ENCODE results near the gene THSD7A. TPM values are rescaled to one million over a fixed set of nuclear protein-coding genes. Genes with fewer than 3 reads are reported as not detected.

The THSD7A gene
- total RNA-seq, 1 experiment from 2014 or later = 0.68 TPM

DNA sequence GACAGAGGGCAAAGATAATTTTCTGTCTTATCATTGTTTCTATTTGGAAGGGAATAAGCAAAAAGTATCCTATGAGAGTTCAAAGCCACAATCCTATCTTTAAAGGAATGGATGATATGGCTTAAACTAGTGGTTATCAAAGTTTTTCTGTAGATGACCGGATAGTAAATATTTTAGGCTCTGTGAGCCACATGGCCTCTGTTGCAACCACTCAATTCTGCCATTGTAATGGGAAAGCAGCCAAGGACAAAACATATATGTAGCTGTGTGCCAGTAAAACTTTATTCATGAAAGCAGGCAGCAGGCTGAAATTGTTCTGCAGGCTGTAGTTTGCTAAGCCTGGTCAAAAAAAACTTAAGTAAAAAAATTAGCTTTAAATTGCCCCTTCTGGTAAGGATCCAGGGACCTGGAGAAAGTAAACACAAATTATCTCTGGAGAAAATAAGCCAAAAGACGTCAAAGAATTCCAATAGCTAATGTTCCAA is 73.3 kb downstream of the THSD7A start (continued):
- TF ChIP-seq KAT7 (CRISPR knock-in tag; IDR thresholded peaks at IDR 0.05; ENCODE audit: borderline replicate concordance) (no peak), TCF7 (CRISPR knock-in tag; IDR thresholded peaks at IDR 0.05; ENCODE audit: low read depth) (no peak), TEAD4 (CRISPR knock-in tag; IDR thresholded peaks at IDR 0.05) (no peak), ZNF232 (CRISPR knock-in tag; IDR thresholded peaks at IDR 0.05) (no peak), JUN (CRISPR knock-in tag; IDR thresholded peaks at IDR 0.05) (no peak), HMGXB4 (CRISPR knock-in tag; IDR thresholded peaks at IDR 0.05) (no peak), ERG (CRISPR knock-in tag; IDR thresholded peaks at IDR 0.05) (no peak), PRRX2 (CRISPR knock-in tag; IDR thresholded peaks at IDR 0.05) (no peak), ESRRA (CRISPR knock-in tag; IDR thresholded peaks at IDR 0.05; ENCODE audit: borderline replicate concordance) (no peak)
- TF ChIP-seq, protein P1, sequence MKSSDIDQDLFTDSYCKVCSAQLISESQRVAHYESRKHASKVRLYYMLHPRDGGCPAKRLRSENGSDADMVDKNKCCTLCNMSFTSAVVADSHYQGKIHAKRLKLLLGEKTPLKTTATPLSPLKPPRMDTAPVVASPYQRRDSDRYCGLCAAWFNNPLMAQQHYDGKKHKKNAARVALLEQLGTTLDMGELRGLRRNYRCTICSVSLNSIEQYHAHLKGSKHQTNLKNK (CRISPR knock-in tag; IDR thresholded peaks at IDR 0.05) = no peak
- TF ChIP-seq, protein P2, sequence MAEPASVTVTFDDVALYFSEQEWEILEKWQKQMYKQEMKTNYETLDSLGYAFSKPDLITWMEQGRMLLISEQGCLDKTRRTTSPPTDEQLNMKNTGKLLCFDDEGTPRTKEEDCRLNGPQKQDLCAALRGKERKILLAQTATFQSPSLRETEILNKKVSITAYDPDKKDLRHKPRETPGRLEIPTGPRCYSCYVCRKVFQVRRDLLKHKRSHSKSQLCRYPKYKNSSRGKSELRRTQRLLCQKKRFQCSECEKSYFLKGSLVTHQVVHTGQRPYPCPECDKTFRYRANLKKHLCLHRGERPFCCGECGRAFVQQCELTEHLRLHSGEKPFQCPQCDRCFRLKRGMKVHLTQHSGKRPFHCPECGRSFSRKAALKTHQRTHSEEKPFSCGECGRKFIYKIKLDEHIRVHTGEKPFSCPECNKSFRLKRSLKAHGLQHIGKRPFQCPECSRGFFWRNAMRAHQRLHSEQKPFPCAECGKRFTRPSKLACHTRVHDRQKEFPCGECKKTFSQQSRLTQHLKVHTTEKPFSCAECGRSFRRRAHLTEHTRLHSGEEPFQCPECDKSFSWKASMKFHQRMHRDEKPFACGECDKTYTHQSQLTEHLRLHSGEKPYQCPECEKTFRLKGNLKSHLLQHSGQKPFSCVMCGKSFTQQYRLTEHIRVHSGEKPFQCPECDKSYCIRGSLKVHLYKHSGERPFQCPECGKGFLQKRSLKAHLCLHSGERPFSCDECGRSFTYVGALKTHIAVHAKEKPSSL (CRISPR knock-in tag; conservative IDR thresholded peaks at IDR 0.05) = no peak
- TF ChIP-seq, protein P3, sequence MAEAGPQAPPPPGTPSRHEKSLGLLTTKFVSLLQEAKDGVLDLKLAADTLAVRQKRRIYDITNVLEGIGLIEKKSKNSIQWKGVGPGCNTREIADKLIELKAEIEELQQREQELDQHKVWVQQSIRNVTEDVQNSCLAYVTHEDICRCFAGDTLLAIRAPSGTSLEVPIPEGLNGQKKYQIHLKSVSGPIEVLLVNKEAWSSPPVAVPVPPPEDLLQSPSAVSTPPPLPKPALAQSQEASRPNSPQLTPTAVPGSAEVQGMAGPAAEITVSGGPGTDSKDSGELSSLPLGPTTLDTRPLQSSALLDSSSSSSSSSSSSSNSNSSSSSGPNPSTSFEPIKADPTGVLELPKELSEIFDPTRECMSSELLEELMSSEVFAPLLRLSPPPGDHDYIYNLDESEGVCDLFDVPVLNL (CRISPR knock-in tag; IDR thresholded peaks at IDR 0.05; ENCODE audit: borderline replicate concordance, low read depth) = no peak

GRCh38 chr7:11757153-11757552 is 74.8 kb downstream of the THSD7A start:
- ChIA-PET POLR2A (no interaction called here), CTCF (no interaction called here)
- DNase-seq (ENCODE audit: low spot score) = no peak
- ATAC-seq = no peak
- H3K27me3 Mint-ChIP-seq (ENCODE audit: low read depth) = no peaks in the 10 kb centered on the region
- H3K4me3 Mint-ChIP-seq = no peak overlapping the region
- no peaks in the 10 kb centered on the region for H3K4me1 Mint-ChIP-seq
- H3K9me3 Mint-ChIP-seq = no peaks in the 10 kb centered on the region
- H3K36me3 Mint-ChIP-seq = no peaks in the 10 kb centered on the region
- H3K27ac Mint-ChIP-seq = no peak overlapping the region
- no peak for TF ChIP-seq ZNF232 (CRISPR knock-in tag; IDR thresholded peaks at IDR 0.05)
- TF ChIP-seq GABPB1 (CRISPR knock-in tag; IDR thresholded peaks at IDR 0.05) = no peak
- no peak for TF ChIP-seq IRF2 (CRISPR knock-in tag; IDR thresholded peaks at IDR 0.05; ENCODE audit: borderline replicate concordance, low read depth)
- TF ChIP-seq NR2C2 (CRISPR knock-in tag; IDR thresholded peaks at IDR 0.05) = no peak
- TF ChIP-seq, protein P4, sequence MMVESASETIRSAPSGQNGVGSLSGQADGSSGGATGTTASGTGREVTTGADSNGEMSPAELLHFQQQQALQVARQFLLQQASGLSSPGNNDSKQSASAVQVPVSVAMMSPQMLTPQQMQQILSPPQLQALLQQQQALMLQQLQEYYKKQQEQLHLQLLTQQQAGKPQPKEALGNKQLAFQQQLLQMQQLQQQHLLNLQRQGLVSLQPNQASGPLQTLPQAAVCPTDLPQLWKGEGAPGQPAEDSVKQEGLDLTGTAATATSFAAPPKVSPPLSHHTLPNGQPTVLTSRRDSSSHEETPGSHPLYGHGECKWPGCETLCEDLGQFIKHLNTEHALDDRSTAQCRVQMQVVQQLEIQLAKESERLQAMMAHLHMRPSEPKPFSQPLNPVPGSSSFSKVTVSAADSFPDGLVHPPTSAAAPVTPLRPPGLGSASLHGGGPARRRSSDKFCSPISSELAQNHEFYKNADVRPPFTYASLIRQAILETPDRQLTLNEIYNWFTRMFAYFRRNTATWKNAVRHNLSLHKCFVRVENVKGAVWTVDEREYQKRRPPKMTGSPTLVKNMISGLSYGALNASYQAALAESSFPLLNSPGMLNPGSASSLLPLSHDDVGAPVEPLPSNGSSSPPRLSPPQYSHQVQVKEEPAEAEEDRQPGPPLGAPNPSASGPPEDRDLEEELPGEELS (CRISPR knock-in tag; IDR thresholded peaks at IDR 0.05) = no peak
- TF ChIP-seq, protein P5, sequence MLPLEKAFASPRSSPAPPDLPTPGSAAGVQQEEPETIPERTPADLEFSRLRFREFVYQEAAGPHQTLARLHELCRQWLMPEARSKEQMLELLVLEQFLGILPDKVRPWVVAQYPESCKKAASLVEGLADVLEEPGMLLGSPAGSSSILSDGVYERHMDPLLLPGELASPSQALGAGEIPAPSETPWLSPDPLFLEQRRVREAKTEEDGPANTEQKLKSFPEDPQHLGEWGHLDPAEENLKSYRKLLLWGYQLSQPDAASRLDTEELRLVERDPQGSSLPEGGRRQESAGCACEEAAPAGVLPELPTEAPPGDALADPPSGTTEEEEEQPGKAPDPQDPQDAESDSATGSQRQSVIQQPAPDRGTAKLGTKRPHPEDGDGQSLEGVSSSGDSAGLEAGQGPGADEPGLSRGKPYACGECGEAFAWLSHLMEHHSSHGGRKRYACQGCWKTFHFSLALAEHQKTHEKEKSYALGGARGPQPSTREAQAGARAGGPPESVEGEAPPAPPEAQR (CRISPR knock-in tag; IDR thresholded peaks at IDR 0.05) = no peak
- no peak for TF ChIP-seq PRRX2 (CRISPR knock-in tag; IDR thresholded peaks at IDR 0.05)
- TF ChIP-seq SMAD3 (CRISPR knock-in tag; IDR thresholded peaks at IDR 0.05; ENCODE audit: borderline replicate concordance) = no peak
- TF ChIP-seq, protein P3 (CRISPR knock-in tag; IDR thresholded peaks at IDR 0.05; ENCODE audit: borderline replicate concordance, low read depth) = no peak
- TF ChIP-seq, protein P6, sequence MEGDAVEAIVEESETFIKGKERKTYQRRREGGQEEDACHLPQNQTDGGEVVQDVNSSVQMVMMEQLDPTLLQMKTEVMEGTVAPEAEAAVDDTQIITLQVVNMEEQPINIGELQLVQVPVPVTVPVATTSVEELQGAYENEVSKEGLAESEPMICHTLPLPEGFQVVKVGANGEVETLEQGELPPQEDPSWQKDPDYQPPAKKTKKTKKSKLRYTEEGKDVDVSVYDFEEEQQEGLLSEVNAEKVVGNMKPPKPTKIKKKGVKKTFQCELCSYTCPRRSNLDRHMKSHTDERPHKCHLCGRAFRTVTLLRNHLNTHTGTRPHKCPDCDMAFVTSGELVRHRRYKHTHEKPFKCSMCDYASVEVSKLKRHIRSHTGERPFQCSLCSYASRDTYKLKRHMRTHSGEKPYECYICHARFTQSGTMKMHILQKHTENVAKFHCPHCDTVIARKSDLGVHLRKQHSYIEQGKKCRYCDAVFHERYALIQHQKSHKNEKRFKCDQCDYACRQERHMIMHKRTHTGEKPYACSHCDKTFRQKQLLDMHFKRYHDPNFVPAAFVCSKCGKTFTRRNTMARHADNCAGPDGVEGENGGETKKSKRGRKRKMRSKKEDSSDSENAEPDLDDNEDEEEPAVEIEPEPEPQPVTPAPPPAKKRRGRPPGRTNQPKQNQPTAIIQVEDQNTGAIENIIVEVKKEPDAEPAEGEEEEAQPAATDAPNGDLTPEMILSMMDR (IDR thresholded peaks at IDR 0.05) = no peak
- no peak for TF ChIP-seq ZBTB43 (CRISPR knock-in tag; IDR thresholded peaks at IDR 0.05)
